ENCODE data around the gene PPP1R7.
"Not testable (repeated sequence)": the region's sequence is repeated elsewhere in the genome, so short reads cannot be mapped to it uniquely, and the experiment has no call there.

PPP1R7 gene

GRCh38 chr2:241177526-241178334 lies 27.5 kb downstream of the PPP1R7 start:
- no peak for DNase-seq

GRCh38 chr2:241178961-241179360 lies 28.7 kb downstream of the PPP1R7 start:
- no peak for DNase-seq

GRCh38 chr2:241179899-241180298 lies 29.6 kb downstream of the PPP1R7 start:
- DNase-seq, result no peak

- no peak for DNase-seq
These were observed 30.2 kb downstream of the PPP1R7 start for GRCh38 chr2:241180495-241180894.

GRCh38 chr2:241182126-241182525 lies 31.9 kb downstream of the PPP1R7 start:
- DNase-seq, result no peak

GRCh38 chr2:241182531-241183133 lies 32.4 kb downstream of the PPP1R7 start:
- DNase-seq, result no peak

GRCh38 chr2:241183221-241183620 lies 33.0 kb downstream of the PPP1R7 start:
- DNase-seq, result no peak

- DNase-seq, result no peak
These were observed 34.6 kb downstream of the PPP1R7 start for GRCh38 chr2:241184901-241185300.

GRCh38 chr2:241185961-241186360 lies 35.7 kb downstream of the PPP1R7 start:
- no peak for DNase-seq

- no peak for DNase-seq
These were observed 37.0 kb downstream of the PPP1R7 start for GRCh38 chr2:241187101-241187917.

- no peak for DNase-seq
These were observed 37.6 kb downstream of the PPP1R7 start for GRCh38 chr2:241187918-241188234.

GRCh38 chr2:241188361-241189092 lies 38.3 kb downstream of the PPP1R7 start, which contains the start of gene ANO7:
TSS of gene ANO7 (plus strand) at chr2:241188677. CDS start at chr2:241190064, 1,387 bp downstream.
- DNase-seq, result no peak

- no peak for DNase-seq
These were observed 39.0 kb downstream of the PPP1R7 start for GRCh38 chr2:241189093-241189855.

- DNase-seq, result no peak
These were observed 39.6 kb downstream of the PPP1R7 start for GRCh38 chr2:241189856-241190201.

GRCh38 chr2:241190291-241190981 lies 40.2 kb downstream of the PPP1R7 start:
- no peak for DNase-seq

GRCh38 chr2:241191081-241191480 lies 40.8 kb downstream of the PPP1R7 start:
- no peak for DNase-seq

- DNase-seq, result no peak
These were observed 43.0 kb downstream of the PPP1R7 start for GRCh38 chr2:241193271-241193670.

GRCh38 chr2:241194811-241195210 lies 44.5 kb downstream of the PPP1R7 start:
- DNase-seq, result no peak

- no peak for DNase-seq
These were observed 45.4 kb downstream of the PPP1R7 start for GRCh38 chr2:241195506-241196130.

- not testable (repeated sequence) for DNase-seq
These were observed 47.0 kb downstream of the PPP1R7 start for GRCh38 chr2:241197246-241197645.

GRCh38 chr2:241197947-241198346 lies 47.7 kb downstream of the PPP1R7 start:
- no peak for DNase-seq
